Measurements from ENCODE around the gene TMEM132E.

DNA sequence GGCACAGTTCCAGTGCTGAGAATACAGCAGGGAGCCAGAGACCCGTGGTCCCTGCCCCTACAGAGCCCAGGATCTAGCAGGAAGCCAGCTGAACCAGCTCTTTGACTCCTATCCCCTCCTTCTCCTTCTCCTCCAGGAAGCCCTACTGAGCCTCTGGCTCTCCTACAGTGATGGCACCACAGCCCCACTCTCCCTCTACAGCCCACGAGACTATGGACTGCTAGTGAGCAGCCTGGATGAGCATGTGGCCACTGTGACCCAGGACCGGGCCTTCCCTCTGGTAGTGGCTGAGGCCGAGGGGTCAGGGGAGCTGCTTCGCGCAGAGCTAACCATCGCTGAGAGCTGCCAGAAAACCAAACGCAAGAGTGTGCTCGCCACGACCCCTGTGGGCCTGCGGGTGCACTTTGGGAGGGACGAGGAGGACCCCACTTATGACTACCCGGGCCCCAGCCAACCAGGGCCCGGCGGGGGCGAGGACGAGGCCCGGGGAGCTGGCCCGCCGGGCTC lies 57.7 kb downstream of the TMEM132E start:
- TF ChIP-seq CTCF (IDR thresholded peaks at IDR 0.05; ENCODE audit: control extremely low read depth in 1 of 3, insufficient read depth in 1 of 3, low read depth in 1 of 3, low read length in 3 of 3), result no peak
- TF ChIP-seq, protein P1, sequence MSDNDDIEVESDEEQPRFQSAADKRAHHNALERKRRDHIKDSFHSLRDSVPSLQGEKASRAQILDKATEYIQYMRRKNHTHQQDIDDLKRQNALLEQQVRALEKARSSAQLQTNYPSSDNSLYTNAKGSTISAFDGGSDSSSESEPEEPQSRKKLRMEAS (IDR thresholded peaks at IDR 0.05), result no peak
- TF ChIP-seq POLR2A (IDR thresholded peaks at IDR 0.05; ENCODE audit: control extremely low read depth in 1 of 2, low read depth in 2 of 2, low read length in 2 of 2), result no peak
- TF ChIP-seq BRCA1 (IDR thresholded peaks at IDR 0.05; ENCODE audit: low read depth, low read length), result no peak
- no peak for TF ChIP-seq EZH2 (IDR thresholded peaks at IDR 0.05; ENCODE audit: low read depth, low read length, severe bottlenecking)
- no peak for TF ChIP-seq RFX5 (IDR thresholded peaks at IDR 0.05; ENCODE audit: borderline replicate concordance, low read depth, low read length)
- TF ChIP-seq RNF2 (IDR thresholded peaks at IDR 0.05; ENCODE audit: borderline replicate concordance, low read depth, low read length, missing control alignments, poor library complexity, severe bottlenecking), result no peak
- TF ChIP-seq JUND (IDR thresholded peaks at IDR 0.05; ENCODE audit: low read length), result no peak
- no peak for TF ChIP-seq JUN (IDR thresholded peaks at IDR 0.05; ENCODE audit: low read depth, low read length)
- TF ChIP-seq SIX5 (IDR thresholded peaks at IDR 0.05; ENCODE audit: low read depth, low read length), result no peak
- no peak for TF ChIP-seq HDAC2 (IDR thresholded peaks at IDR 0.05; ENCODE audit: borderline replicate concordance in 1 of 2, low read depth in 2 of 2, low read length in 2 of 2)

Data from H1 (cell line).